Measurements from ENCODE around the gene NAV1.
"Not testable (repeated sequence)": the region's sequence is repeated elsewhere in the genome, so short reads cannot be mapped to it uniquely, and the experiment has no call there.

NAV1 gene

GRCh38 chr1:201549522-201549921, 10.6 kb downstream of the NAV1 start:
- DNase-seq = not testable (repeated sequence)

DNA sequence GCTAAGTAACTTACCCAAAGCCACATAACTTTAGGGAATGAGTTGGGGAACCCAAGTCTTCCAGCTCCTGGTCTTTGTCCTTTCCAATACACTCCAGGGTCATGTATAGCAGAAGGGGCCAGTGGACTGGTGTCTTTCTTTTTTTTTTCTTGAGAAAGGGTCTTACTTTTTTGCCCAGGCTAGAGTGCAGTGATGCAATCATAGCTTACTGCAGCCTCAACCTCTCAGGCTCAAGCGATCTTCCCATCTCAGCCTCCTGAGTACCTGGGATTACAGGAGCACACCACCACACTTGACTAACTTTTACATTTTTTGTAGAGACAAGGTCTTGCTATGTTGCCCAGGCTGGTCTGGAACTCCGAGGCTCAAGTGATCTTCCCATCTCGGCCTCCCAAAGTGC, 12.2 kb downstream of the NAV1 start:
- no peak for DNase-seq

- peak; percentile 72 for DNase-seq
These were observed 13.2 kb downstream of the NAV1 start for GRCh38 chr1:201551877-201552731.

- peak; percentile 53 for DNase-seq
These were observed 14.0 kb downstream of the NAV1 start for GRCh38 chr1:201552941-201553351.

DNA sequence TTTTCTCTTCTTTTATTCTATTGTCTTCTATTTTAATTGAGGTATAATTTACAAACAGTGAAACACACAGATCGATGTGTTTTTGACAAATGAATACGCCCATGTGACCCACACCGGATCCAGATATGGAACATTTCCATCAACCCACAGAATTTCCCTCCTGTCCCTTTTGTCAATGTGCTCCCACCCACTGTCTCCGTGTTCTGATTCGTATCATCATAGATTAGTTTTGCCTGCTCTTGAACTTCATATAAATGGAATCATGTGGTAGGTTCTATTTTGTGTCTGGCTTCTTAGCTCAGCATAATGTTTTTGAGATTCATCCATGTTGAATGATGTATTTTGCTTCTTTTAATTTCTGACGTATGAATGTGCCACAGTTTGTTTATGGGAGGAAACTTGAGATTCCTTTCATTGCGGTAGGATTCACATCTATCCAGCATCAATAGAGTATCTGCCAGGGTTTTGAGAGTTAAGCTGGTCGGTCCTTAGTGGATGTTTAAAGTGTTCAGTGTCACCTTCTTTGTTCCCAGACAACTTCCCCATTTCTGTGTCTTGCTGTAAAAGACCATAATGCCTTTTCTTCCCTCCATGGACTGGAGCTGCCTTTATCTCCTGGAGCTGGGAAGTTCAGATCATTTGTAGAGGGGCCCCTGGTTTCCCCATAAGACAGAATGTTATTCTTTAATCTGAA, 14.7 kb downstream of the NAV1 start:
- no peak for DNase-seq

GRCh38 chr1:201554190-201554600, 15.3 kb downstream of the NAV1 start:
- DNase-seq = no peak

DNA sequence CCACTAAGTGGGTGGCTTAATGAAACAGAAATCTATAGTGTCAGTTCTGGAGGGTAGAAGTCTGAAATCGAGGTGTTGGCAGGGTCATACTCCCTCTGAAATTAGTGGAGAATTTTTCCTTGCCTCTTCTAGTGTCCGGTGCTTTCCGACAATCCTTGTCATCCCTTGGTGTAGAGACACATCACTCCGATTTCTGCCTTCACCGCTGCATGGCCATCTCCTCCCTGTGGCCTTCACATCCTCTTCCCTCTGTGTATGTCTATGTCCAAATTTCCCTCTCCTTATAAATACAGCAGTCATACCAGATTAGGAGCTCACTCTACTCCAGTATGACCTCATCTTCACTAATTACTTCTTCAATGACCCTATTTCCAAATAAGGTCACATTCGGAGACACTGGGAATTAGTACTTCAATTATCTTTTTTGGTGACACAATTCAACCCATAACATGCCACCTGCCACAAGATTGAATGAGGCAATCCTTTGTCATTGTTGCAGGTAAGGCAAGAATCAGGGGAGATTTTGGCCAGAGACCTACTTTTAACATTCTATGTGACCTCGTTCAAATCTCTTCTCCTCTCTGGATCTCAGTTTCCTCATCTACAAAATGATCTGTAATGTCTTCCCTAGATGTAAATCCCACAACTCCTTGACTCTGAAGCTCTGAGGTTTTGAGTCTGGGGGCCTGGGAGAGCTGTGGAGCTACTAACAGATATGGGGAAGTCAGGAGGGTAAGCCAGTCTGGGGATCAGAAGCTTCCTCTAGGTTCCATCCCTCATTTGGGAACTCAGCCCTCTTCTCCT, 16.1 kb downstream of the NAV1 start:
- DNase-seq = no peak

GRCh38 chr1:201555593-201555945, 16.6 kb downstream of the NAV1 start:
- no peak for DNase-seq

DNA sequence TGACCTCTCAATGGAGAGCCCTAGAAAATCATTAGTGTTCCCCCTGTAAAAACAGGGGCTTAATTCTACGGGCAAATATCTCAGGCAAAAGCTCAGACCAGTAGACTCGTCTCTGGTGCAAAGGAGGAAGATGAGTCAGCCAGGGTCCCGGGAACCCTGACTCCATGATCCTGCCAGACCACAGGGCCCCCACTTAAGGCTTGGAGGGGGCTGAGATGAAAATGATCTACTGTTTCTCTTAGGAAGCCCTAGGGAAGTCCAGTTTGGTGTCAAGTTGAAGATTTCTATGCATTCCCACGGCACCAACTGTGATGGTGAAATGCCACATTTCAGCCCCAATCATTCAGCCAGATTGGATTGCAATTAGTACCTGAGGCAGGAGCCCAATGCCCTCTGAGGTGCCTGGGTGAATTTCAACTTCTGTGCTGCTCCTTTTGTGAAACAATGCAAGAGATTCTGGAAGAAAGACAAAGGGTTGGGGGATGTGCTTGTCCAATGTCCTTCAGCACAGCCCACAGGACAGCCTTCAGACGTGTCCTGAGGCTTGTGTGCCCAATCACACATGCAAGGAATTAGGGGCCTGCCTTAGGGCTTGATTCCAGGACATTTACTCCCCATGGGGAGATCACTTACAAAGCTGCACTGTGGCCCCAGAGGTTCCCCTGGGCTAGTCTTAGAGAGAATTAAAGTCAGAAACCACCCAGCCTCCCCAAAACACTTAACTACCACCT, 18.1 kb downstream of the NAV1 start:
- no peak for DNase-seq

DNA sequence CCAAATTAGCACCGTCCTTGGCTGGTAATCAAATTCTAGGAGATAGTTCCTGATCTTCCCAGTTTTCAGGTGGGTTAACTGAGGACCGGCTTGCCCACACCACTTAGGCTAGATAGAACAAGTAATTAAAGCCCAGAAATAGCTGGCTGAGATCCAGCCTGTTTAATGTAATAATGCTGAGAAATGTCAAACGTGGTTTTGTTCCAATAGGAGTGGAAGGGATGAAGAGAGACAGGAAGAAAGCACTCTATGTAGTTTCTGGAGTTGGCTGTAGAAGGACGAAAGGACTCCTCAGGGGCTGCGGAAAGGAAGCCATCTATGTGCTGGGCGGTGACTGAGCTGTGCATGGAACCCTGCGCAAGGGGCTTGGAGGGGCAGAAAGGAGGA, 18.6 kb downstream of the NAV1 start:
- DNase-seq = no peak

GRCh38 chr1:201559679-201560162, 20.8 kb downstream of the NAV1 start:
- DNase-seq = peak; percentile 90

DNA sequence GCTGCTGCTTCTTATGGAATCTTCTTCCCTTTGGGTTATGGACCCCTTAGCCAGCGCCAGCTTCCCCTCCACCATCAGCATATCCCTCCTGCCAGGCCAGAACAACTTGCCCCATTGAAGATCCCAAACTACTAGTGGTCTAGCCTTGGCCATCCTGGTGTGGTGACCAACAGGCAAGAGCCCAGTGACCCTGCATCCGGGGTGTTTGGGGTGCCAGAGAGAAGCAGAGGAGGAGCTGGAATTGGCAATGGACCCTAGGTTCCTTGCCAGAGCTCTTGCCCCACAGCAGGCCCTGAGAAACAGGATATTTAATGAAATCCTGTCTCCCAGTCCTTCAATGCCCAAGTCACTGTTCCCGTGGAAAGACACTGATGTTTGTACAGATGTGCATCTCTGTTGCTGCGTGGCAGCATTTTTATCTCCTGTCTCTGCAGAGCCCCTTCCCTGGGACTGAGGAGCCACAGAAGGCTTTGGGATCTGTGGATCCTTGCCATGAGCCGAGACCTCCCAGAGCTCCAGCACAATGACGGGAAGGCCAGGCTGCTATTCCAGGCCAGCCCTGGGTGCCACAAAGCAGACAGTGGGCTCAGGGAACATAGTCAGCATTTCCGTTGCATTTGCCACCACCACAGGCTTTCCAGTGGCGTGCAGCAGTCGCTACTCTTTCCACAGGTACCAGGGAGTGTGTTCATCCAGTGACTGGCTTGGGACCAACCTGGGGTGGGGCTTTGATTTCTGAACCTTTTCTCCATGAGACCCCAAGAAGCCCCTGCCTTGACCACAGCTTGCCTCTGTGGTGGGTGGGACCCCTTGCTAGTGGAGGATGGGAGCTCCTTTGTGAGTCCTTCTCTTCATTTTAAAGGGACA, 21.6 kb downstream of the NAV1 start:
- DNase-seq = no peak

GRCh38 chr1:201561195-201561564, 22.3 kb downstream of the NAV1 start:
- DNase-seq = no peak

DNA sequence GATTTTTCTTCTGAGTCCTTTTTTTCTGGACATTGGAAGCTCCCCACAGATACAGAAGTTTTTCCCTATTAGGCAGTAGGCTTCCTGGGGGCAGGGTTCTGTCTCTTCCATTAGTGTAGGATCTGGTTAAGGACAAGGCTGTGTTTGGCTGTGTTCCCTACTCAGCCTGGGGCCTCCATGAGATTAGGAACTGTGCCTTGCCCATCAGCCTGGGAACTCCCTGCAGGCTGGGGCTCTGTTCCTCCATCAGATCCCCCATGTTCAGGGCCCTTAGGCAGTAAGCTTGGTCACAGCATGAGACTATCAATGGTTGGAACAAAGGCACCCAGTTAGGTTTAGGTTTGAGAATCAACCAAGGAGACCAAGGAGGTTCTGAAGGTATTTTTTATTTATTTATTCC, 22.7 kb downstream of the NAV1 start:
- no peak for DNase-seq

DNA sequence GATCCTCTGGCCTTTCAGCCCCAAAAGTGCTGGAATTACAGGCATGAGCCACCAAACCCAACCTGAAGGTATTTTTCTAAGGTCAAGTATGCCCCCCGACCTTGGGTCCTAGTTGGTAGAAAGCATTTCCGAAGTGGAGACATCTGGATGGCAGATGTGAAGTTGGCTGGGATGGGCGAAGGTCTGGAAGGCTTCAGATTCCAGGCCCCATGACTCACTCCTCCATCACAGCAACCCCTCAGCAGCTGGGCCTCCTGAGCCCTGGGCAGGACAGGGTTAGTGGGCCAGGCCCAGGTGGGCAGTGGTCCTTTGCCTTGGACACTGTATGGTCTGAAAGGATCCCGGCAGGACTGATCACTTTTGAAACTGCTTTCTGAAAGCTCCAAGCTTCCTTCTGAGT, 23.3 kb downstream of the NAV1 start:
- DNase-seq = no peak

GRCh38 chr1:201562659-201563405, 23.9 kb downstream of the NAV1 start:
- no peak for DNase-seq

GRCh38 chr1:201563406-201563780, 24.5 kb downstream of the NAV1 start:
- no peak for DNase-seq

DNA sequence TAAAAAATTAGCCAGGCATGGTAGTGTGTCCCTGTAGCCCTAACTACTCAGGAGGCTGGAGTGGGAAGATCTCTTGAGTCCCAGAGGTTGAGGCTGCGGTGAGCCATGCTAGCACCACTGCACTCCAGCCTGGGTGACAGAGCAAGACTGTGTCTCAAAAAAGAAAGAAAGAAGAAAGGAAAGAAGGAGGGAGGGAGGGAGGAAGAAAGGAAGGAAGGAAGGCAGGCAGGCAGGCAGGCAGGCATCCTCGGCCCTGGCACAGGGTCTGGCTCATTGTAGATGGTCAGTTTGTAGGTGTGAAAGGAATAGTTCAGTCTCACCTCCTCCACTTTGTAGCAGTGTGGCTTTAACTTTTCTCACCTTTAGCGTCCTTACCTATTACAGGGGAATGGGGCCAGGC, 25.0 kb downstream of the NAV1 start:
- DNase-seq = no peak

GRCh38 chr1:201565024-201565730, 26.2 kb downstream of the NAV1 start:
- DNase-seq = peak; percentile 81

DNA sequence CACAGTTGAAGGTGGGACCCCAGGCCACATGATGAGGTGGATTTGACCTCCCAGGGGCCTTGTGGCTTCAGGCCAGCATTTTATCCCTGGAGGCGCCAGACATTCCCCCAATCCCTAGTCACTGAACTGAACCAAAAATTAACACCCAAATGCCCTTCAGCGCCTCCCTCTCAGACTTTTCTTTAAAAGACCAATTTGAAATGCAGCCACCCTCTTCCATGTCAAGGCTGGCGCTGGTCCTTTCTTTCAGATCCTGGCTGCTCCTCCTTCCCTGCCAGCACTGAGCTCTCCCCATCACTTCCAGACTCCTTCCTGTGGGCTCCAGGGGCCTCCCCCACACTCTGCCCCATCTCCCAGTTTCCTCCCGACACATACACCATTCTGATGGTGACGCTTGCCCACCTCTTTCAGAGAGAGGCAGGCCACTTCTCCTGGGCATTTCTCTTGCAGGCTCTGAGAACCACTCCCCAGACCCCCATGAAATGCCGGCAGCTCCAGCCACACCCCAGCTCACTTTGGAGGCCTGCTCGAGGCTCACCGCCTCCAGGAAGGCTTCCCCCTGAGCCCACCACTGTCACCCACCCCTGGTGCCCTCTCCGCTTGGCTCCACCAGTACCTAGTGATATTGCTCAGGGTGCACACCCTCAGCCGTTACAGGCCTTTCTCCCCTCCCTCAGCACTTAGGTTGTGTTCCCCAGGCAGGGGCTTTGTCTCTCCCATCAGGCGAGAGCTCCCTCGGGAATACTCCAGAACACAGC, 27.0 kb downstream of the NAV1 start:
- no peak for DNase-seq

All from femur (tissue), 1 donor.